GM18867 (cell line): ENCODE results near the gene VWA8.
"Not testable (repeated sequence)": the region's sequence is repeated elsewhere in the genome, so short reads cannot be mapped to it uniquely, and the experiment has no call there.

Source experiments
- ATAC-seq: cut with Tn5 transposase; IDR thresholded peaks from one replicate; pipeline ENCODE4 v1.9.1; 2021; ENCODE audit warnings: mild to moderate bottlenecking, moderate library complexity; ENCODE audit not compliant: unreplicated experiment

Gene VWA8

GRCh38 chr13:41599619-41600018 lies 361.3 kb downstream of the VWA8 start:
- no peak for ATAC-seq

- ATAC-seq: no peak
These were observed 363.4 kb downstream of the VWA8 start for GRCh38 chr13:41597348-41598041.

GRCh38 chr13:41596190-41596589 lies 364.7 kb downstream of the VWA8 start:
- no peak for ATAC-seq

DNA sequence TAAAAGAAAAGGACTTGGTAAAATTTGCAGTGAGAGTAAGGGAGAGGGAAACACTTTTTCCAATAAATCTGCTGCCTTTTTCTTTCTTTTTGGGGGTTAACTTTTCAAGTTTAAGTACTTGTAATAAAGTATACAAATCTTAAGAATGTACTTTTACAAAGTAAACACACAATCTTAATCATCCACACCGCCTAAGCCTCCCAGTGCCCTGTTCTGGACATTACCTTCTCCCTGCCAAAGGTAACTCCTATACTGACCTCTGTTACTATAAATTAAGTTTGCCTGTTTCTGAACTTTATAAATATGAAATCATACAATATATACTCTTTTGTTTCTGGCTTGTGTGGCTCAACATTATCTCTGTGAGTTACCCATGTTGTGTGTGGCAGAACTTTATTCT lies 365.6 kb downstream of the VWA8 start:
- ATAC-seq: no peak

DNA sequence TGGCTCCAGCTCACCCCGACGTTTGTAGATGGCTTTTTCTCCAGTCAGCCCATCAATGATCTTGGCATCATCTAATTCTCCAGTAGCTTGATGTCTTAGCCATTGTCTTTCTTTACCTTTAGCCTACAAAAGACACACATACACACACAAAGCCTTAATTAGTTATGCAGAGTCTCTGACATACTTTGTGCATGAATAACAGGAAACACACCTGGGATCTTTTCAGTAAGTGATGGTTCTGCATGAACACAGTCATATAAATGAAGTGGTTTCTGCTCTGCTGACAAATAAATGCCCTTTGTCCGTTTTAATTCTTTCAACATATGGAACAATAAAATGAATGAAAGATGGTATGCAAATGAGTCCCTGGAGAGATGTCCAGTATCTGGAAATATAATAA lies 370.3 kb downstream of the VWA8 start:
- no peak for ATAC-seq

DNA sequence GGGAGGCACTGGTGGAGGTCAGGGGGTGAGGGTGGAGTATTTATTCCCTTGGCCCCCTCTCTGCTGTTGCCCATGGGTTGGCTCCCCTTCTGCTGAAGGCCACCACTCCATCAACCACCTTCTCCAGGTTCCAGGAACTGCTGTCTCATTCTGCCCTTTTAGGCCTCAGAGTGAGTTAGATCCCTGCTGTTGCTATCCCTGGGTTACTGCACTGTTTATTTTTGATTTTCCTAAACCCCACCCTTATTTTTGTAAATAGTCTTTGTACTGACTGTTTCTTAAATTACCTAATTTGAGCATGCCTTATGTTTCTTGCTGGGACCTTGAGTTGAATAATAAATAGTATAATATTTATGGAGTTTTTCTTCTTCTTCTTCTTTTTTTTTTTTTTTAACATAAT lies 370.8 kb downstream of the VWA8 start:
- ATAC-seq: no peak

DNA sequence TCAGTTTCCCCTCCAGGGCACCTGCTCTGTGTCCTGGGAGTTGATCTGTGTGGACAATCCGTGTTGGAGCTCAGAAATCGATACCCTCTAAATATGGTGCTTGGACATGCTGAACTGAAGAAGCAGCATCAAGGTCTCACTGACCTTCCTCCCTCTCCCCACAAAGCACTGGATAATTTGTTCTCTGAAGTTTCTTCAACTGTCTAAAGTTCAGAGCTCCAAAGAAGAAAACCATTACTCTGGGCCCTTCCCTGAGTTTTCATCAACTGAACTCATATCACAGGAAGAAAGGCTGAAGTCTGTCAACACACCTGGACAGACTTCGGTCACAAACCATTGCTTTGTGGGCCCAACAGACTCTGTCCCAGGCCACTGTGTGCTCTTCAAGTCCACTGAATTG lies 371.5 kb downstream of the VWA8 start:
- no peak for ATAC-seq

DNA sequence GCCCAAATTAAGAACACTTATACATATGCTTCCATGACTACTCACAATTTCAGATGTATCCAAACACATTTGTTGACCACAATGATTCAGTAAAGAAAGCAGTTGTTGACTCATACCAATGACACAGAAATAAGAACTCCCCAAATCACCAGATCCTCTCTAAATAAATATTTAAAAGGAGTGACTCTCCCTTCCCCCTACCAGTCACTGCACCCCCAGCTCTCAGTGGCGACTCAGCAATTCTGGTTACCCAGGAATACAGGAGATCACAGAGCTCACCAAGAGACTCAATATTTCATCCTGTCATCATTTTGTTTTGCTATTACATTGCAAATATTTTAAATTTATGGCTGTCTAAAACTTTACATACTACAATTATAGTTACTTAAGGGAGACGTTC lies 372.0 kb downstream of the VWA8 start:
- no peak for ATAC-seq

- no peak for ATAC-seq
These were observed 372.5 kb downstream of the VWA8 start for GRCh38 chr13:41588448-41588847.

DNA sequence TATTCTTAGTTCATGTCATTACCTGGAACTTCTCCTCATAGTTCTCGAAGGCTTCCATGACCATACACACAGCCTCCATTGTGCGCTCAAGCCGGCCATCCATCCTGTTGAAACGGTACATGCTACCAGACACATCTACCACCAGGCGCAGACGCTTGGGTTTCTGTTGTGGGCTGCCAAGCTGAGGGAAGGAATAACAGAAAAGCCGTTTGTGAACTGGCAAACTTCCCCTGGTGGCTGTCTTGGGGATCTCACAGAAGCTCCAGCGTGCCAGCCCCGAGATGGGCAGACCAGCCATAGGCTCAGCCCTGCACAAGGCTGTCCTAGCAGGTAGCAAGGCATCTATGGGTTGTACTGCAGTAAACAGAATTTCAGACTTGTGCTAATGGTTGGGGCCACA lies 373.4 kb downstream of the VWA8 start:
- ATAC-seq: no peak

DNA sequence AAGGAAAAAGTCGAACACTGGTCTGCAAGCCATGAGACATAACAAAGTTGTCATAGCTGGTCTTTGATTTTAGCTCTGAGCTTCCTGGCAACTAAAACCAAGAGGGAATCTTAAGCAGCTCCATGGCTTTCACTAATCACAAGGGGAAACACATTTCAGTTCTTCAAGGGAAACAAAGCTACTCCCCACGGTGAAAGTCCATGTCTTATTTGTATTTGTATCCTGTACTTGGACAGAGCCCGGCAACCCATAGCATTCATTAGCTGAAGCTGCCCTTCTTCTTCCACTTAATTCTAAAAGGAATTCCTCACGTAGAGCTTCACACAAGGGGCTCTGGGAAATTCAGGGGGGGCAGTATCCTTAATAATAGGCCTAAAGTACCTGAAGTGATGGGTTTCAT lies 374.7 kb downstream of the VWA8 start:
- no peak for ATAC-seq

DNA sequence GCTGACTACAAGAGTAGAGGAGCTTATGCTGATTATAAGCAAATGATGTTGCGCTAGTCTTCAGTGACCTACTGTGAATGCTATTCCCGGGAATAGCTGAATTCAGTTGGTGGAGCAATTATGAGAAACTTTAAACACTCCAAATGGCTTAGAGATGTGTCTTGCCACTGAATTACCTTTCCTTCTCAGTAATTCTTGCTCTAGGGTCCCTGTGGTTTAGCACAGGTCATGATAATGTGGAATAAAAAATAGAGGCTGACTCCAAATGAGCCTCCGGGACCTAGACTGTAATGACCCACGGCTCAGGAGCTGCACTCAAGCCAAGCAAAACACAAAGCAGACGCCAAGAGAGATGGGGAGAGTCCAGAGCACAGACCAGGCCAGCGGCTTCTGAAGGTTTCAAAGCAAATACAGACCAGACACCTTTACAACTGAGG lies 378.9 kb downstream of the VWA8 start:
- ATAC-seq: no peak

DNA sequence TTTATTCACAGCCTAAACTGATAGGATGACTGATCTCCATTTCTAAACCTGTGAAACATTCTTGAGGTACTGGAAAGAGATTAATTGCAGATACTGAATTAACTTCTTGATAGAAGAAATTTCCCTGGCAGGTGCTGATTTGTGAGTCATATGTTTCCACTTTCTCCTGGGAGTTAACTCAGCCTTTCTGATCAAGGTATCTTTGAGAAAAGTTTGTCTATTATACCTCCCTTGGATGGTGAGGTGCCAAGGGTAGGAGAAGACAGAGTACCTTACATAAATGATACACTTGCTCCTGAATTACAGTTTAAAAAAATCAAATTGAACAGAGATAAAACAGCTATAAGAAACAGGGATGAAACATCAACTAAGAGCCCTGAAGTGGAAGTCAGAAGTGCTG lies 380.6 kb downstream of the VWA8 start:
- ATAC-seq: no peak

GRCh38 chr13:41579881-41580280 lies 381.0 kb downstream of the VWA8 start:
- no peak for ATAC-seq

GRCh38 chr13:41579168-41579567 lies 381.7 kb downstream of the VWA8 start:
- ATAC-seq: no peak

DNA sequence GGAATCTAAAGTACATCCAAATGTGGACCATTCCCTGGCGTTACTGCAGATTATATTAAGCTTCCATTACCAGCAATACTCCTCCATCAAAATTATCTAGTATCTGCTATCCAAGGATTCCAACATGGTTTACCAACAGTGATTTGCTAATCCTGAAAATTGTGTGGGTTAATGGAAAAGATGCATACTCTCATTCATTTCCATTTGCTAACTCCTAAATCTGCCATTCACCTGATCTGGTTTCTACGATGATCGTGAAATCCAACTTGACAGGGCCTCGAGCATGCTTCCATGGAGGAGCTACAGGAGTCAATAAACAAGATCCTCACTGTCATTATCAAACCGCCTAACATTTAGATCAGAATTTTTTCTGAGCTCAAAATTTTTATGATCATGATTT lies 382.5 kb downstream of the VWA8 start:
- ATAC-seq: no peak

DNA sequence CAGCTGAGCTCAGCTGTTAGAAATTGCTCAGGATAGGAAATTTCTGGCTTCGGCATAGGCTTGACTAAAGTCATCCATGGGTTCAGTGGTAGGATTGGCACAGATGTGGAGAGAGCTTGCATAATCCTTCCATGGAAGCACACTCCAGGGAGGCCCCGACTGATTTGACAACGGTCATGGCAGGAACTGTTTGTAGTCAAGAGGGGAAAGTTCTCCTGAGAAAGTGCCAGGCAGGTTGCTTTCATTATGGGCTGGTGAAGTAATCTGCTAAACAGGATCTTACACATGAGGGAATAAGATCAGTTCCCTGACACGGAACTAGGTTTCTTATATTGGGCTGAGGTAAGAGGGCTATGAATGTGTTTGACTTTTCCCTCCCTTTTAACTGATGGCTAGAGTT lies 383.5 kb downstream of the VWA8 start:
- no peak for ATAC-seq

DNA sequence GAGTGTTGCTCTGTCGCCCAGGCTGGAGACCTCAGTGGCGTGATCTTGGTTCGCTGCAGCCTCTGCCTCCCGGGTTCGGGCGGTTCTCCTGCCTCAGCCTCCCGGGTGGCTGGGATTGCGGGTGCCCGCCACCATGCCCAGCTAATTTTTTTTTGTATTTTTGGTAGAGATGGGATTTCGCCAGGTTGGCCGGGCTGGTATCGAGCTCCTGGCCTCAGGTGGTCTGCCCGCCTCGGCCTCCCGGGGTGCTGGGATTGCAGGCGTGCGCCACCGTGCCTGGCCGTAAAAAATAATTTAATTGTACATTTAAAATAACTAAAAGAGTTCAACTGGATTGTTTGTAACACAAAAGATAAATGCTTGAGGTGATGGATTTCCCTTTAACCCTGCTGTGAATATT lies 387.3 kb downstream of the VWA8 start:
- ATAC-seq: not testable (repeated sequence)

GRCh38 chr13:41571817-41572340 lies 389.0 kb downstream of the VWA8 start:
- not testable (repeated sequence) for ATAC-seq

- no peak for ATAC-seq
These were observed 391.9 kb downstream of the VWA8 start for GRCh38 chr13:41568972-41569351.

DNA sequence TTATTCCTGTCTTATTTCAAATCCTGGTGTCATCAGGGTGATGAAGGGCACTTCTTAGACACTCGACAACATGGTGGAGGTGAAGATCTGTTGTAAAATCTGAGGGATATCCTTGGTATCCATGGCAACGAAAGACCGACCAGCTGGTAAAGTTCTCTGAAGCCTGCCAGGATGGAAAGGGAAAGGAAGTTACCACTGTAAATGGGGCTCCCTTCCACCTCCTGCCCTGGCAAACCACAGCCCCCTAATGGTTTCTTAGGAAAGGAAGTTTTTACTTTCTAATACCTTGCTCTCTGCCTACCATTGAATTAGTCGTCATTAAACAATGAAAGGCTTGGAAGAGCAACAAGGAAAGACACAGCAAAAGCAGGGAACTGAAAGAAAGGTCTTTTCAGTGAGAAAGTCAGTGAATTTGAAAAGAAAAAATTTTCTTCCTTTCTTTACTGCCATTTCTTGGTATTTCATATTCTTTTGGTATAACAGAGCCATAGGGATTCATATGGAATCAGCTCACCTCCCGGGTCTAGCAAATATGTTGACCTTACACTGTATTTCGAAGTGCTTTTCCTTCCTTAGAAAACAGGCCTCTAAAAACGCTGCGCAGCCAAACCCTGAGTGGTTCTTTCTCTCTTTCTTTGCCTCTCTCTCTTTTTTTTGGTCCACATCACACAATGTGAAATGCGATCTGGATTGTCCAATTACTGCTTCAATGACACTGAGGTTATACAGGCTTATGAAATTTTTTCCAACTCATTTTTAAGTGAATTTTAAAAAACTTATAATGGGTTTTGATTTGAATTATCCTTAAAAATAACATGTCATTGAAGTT lies 392.6 kb downstream of the VWA8 start:
- no peak for ATAC-seq

DNA sequence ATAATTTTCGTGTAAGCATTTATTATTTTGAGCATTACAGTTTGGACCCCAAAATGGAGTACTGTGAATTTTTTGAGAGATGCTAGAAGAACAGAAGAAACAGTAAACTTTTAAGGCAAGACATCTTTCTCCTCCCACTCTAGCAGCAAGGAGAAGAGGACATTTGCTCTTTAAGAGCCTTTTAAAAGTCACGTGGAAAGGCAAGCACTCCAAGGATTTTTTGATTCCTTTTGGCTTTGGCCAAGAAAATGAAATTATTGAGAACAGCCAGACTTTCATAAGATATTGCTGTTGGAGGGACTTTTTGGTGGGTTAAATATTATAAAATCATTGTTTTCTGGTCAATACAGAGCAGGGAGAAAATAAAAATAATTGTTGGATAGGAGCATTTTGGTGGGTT lies 393.5 kb downstream of the VWA8 start:
- no peak for ATAC-seq
